Left hindlimb (tissue), 1 donor: ENCODE results near the gene PRDM16.

ENCODE experiments used
- DNase-seq: peaks from one replicate; pipeline ENCODE4 v3.0.0-alpha.2; 2018

PRDM16 gene

DNA sequence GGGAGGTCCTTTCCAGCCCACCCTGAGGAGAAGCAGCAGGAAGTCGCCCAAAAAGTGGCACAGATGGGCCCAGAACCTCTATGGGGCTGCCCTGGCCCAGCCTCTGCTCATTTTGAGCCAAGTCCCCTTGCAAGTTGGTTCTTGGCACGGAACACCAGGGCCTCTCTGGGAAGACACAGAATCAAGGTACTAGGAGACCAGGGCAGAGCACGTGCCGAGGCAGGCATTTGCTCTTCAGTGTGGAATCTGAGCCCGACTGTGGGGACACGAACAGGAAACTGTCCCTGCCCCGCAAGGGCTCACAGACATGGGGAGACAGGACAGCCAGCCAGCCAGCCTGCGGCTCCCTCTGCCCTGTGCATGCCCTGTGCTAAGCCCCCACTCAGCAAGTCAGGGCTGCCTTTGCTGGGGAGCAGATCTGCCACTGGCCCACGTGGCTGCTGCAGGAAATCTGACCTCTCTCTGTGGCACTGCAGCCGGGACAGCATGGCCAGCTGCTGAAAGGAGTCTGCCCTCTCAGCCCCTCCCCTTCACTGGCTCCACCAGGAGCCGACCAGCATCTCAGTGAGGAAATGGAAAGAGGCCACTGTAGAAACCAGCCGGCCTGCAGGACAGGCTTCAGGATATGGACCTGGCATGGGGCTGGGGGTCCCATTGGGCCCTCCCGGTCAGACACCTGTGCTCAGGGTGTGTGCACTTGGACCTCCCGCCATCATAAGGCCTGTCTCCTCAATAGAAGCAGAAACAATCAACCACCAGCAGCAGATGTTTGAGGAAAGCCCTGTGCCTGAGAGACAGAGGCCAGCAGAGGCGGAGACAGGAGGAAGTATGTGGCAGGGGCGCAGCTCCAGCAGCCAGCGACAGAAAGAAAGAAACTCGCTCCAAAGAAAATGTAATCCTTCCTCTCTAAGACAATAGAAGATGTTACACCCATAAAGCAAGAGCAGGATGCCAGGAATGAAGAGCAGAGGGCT, 389.2 kb downstream of the PRDM16 start:
- peak; percentile 56 for DNase-seq

DNA sequence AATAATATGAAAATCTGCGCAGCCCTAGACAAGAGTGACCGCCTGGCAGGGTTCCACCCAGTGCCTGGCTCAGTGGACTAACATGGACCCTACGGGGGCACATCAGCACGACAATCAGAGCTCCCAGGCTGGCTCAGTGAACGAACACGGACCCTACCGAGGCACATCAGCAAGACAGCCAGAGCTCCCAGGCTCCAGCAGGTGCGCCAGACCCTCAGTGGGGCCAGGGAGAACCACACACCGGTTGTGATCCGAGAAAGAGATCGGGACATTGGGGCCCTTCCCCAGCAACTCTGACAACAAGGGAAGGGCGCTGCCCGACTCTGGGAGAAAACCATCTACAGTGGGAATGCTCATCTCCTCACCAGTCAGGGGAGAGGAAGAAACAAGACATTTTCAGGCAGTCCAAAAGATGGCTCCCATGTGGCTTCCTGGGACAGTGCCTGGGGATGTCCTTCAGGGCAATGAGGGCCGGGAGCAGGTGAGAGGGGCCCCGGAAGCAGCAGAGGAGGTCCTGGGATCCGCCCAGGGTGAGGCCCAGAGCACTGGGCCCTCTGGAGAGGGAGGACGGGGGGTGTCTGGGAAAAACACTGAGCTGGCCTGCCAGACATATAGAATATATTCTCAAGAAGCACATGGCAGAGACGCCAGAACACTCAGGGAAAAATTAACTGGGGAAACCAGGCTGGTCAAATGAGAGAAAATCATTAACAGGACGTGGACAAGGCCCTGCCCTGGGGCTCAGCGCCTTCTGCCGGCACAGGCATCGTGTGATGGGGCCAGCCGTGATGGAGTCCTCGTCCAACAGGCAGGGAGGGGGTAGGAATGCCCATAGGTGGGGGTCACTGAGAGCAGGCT, 390.3 kb downstream of the PRDM16 start:
- DNase-seq: peak; percentile 18

DNA sequence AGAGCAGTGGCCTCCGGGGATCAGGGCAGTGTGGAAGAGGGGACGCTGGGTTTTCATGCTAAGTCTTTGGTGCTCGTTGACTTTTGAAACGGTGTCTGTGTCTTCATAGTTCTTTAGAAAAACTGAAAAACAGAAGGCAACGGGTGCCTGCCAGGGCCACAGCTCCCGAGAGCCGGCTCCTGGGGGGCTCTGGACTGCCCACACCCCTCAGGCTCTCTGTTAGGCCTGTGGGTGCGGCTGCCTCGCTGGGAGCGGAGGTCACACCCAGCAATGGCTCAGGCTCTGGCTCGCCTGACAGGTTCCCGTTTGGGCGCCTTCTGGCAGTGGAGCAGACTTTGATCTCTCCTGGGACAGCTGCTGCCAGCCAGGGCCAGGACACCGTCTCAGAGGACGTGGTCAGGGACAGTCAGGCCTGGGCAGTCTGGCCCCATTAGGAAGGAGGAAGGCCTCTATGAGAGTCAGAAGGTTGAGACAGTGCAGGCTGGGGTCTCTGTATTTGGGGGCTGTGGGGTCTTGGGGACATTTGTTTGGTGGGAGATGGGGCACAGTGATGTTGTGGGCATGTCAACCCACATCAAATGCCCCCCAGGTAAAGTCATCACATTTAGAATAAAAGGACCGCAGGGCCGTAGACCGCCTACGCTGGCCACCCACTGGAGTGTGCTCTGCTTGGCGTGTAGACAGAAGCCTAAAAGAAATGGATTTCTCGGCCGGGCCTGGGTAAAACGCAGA, 391.1 kb downstream of the PRDM16 start:
- peak; percentile 25 for DNase-seq

DNA sequence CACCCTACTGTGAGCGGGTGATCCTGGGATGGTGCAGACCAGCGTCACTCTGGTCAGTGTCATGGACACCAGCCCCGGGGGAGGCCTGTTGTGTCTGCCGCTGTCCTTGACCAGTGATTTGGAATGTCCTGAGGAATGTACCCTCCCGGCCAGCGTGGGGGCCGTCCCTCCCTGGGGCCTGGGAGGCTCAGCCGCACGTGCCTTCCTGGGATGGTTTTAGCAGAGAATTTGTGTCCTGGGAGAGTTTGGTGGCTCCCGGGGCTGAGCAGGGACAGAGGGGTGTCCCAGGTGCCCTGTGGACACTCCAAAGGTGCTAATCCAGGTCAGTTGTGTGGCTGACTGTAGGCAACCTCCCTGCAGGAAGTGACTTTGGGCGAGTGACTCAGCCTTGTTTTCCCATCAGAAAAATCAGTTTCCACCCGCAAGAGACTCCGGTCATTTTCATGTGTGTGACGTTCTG, 391.7 kb downstream of the PRDM16 start:
- peak; percentile 47 for DNase-seq

DNA sequence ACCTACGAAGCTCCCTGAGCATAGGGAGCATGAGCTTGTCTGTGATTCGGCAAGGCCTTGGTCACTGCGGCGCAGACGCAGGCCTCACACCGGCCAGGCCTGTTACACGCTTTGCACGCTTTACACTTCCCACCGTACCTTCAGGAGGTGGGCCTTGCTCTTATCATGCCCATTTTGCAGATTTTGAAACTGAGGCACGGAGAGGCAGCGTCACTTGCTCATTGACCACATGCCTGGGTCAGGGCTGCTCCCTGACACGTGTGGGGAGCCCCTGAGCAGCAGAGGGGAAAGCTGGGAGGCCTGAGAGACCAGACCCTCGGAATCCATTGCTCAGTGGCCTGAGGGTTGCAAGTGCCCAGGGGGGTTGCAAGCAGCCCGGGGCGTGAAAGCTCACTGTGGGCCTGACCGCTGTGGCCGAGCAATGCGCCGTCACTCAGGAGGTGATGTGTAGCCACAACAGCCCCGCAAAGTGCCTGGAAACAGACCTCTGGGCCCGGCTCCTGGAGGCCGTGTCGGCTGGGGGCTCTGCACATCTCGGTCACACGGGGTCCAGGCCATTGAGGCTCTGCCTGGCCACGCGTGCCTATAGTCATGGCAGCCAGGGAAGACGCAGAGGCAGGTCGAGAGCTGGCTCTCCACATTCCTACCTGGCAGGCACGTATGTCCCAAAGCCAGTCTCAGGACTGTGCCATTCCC, 392.4 kb downstream of the PRDM16 start:
- peak; percentile 13 for DNase-seq

DNA sequence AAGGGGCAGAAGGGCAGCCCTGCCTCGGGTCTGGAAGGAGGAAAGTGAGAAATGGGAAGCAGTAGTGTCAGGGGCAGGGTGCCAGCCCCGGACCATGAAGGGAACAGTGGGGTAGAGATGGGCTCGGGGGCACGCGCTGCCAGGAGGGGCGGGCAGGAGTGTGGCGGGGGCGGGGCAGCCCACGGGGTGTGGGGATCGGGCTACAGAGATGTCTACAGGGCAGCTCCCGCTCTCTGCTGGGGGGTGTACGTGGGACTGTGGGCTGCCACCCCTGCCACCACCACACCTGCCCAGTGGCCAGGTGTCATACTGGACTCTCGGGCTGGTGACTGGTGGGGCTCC, 392.9 kb downstream of the PRDM16 start:
- peak; percentile 34 for DNase-seq

DNA sequence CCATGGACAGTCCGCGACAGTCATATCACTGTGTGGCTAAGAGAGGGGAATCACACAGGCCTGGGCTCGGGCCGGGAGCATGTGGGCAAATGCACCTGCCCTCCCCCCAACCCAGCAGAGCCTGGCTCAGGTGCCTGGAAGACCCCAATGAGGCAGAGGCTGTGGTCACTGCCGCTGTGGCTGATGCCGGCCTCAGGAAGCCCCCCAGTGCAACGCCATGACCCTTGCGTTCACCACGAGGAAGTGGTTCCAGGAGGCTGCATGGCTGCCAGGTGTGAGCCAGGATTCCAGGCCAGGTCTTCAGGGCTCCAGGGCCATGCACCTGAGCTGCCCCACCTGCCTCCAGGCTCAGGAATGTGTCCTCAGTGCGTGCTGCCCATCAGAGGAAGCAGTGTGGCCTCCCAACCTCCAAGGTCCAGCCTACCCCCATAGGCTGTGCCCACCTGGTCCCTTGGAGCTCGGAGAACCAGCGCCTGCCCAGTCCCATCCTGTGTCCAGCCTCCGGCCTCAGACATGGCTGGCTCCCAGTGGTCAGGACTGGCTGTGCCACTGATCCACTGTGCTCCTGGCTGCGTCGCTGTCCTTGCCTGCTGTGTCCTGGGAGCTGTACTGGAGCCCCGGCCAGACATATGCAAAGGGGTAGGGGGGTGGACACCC, 393.5 kb downstream of the PRDM16 start:
- DNase-seq: peak; percentile 18

DNA sequence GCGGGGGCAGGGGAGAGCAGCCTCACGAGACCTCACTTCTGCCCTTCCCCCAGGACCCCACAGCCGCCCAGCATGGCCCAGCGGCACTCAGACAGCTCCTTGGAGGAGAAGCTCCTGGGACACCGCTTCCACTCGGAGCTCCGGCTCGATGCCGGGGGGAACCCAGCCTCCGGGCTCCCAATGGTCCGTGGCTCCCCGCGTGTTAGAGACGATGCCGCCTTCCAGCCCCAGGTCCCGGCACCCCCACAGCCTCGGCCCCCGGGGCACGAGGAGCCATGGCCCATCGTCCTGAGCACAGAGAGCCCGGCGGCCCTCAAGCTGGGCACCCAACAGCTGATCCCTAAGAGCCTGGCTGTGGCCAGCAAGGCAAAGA, 394.0 kb downstream of the PRDM16 start:
- DNase-seq: no peak

DNA sequence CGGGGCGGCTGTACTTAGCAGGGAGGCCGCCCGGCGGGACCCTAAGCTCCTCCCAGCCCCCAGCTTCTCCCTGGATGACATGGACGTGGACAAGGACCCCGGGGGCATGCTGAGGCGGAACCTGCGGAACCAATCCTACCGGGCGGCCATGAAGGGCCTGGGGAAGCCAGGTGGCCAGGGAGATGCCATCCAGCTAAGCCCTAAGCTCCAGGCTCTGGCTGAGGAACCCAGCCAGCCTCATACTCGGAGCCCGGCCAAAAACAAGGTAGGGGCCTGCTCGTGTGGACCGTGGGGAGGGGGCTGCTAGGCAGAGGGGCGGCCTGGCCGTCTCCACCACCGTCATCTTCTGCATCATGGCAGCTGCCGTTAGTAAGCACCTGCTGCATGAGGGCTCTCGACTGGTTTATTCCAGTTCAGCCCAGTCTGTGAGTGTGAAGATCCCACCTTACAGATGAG, 394.4 kb downstream of the PRDM16 start:
- DNase-seq: peak; percentile 21

DNA sequence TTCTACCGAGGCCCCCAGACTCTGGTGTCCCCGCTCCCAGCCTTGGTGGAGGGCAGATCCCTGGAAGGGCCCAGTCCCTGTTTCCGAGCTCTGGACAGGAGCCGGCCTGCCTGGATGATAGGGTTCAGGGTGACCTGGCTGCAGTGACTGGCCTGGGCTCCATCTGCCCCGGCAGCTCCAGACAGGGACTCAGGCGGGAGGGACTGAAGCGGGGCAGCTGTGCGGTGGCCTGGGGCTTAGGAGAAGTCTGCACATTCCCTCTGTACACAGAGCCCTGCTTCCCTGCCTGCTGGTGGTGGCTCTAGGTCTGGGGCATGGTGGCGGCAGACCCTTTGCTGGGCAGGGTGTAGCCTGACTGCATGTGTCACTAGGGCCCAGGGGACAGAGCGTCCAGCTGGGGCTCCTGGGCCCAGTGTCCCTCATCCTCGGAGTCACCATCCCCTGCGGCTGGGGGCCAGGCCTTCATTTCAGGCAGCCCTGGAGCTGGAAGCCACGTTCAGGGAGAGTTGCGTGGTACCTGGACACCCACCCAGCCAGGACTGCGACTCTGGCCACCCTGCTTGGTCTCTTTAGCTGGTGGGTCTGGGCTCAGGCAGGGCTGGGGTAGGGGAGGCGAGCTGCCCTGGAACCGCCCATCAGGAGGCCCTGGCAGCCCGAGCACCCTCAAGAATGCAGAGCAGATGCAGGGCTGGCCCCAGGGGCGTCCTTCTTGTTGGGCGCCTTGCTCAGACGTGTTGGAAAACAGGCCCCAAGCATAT, 395.1 kb downstream of the PRDM16 start:
- peak; percentile 12 for DNase-seq

DNA sequence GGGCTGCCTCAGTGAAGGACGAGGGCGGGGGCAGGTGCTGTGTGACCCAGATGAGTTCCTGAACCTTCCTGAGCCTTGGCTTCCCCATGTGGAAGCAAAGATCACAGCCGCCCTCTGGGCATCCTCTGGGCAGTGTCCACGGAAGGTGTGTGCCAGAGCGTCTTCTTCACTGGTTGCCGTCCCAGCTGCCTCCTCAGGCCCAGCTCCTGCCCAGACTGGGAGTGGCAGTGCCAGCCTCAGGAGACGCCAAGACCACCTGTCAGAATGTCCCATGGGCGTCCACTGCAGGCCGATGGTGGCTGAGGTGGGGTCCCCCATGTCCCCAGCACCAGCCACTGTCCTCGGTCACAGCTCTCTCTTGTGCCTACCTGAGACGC, 395.6 kb downstream of the PRDM16 start:
- DNase-seq: no peak

DNA sequence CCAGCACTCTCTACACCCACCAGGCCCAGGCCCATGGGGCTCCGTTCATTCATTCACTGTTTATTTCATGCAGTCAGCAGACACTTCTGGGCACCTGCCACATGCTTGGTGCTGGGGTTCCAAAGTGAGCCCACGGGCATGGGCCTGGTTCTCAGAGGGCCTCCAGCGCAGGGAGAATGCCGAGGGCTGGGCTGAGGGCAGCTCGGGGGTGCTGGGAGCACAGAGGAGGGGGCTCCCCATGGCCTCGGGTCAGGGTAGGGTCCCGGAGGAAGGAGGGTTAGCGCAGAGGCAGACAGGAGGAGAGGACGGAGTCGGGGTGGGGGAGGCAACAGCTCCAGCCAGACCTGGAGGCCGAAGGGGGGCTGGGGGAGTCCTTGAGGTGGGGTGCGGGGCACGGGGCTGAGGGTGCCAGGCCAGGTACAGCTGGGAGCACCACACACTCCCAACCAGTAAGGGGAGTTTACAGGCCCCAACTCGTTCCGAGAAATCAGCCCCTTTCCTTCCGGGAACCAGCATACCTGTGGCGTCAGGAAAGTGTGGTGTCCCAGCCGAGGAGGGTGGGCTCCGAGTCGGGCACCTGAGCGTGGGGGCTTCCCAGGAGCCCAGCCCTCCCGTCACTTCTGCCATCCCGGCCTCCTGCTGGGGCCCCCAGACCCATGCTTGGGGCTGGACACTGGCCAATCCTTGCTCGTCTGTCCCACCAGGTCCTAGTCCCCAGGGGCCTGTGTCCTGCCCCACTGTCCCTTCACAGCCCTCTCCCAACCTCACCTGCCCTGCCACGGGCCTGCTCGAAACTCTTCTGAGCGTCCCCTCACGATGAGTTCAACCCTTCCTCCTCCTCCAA, 396.3 kb downstream of the PRDM16 start:
- peak; percentile 17 for DNase-seq

DNA sequence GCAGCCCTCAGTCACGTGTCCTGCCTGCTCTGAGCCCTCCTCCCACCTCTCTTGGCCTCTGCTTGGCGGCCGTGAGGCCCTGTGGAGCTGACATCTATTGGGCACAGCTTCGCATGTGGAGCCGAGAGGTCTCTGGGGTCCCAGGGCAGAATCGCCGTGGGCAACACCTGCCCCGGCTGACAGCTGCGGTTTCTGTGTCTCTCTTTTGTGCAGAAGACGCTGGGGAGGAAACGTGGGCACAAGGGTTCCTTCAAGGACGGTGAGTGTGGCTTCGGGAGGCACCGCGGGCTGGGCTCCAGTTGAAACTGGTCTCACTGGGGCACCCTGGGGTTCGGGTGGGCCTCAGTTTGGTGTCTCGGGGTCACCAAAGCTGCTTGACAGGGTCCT, 396.9 kb downstream of the PRDM16 start:
- peak; percentile 13 for DNase-seq

DNA sequence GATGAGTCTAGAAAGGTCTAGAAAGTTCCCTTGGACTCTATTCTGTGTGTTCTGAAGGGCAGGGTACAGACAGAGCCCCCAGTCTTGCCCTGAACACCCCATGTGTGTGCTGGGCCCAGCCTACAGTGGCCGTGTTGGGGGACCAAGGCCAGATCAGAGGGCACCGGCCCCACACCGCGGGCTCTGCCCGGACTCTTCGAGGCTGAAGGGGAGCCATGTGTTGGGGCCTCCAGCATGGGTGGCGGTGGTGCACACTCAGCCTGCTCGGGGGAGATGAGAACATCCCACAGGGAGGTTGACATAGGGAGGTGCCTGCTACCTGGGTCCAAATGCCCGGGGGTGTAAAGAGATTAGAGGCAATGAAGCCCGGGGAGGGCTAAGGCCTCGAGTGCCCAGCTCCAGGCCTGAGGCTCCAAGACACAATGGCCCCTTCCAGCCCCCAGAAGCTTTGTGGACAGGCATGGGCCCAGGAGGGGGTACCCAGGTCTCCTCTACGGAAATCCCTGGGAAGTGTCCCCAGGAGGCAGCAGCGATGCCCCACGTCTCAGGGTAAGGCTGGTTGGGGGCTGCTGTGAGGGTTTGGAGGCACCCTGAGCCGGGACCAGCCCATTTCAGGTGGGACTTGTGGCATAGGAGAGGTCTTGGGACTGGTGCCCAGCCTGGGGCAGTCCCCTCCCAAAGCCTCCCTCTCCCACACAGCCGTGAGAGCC, 397.5 kb downstream of the PRDM16 start:
- peak; percentile 9 for DNase-seq

DNA sequence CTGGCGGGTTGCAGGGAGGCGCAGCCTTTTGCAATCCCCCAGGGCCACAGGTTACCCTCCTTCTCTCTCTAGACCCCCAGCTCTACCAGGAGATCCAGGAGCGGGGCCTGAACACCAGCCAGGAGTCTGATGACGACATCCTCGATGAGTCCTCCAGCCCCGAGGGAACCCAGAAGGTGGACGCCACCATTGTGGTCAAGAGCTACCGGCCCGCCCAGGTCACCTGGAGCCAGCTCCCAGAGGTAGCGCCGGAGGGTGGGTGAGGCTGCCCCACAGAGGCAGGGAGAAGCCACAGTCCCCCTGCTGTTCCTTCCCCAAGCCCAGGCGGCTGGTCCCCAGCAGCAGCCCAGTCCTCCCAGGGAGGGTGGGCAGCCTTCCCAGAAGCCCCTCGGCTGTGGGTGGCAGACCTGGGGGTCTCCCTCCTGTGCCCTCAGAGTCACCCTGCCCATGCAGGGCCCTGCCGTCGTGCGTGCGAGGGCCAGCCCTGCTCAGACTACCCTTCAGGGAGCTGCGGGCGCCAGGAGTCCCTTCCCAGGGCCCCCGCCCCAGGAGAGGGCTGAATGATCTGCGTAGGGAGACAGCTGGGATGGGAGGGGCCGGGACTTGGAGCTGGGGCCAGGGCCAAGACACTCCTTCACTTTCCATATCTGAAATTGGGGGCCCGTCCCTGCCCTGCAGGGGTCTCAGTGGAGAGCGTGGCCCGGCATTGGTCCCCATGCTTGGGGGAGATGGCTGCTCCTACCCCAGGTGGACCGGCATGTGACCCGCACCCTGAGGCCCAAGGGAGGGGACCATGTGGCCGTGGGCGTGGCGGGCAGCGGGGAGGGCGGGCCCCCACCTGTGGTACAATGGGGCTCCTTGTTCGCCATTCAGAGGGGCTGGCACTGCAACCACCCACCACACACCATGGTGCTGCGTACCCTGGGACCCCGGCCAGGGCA, 398.4 kb downstream of the PRDM16 start:
- DNase-seq: peak; percentile 37

DNA sequence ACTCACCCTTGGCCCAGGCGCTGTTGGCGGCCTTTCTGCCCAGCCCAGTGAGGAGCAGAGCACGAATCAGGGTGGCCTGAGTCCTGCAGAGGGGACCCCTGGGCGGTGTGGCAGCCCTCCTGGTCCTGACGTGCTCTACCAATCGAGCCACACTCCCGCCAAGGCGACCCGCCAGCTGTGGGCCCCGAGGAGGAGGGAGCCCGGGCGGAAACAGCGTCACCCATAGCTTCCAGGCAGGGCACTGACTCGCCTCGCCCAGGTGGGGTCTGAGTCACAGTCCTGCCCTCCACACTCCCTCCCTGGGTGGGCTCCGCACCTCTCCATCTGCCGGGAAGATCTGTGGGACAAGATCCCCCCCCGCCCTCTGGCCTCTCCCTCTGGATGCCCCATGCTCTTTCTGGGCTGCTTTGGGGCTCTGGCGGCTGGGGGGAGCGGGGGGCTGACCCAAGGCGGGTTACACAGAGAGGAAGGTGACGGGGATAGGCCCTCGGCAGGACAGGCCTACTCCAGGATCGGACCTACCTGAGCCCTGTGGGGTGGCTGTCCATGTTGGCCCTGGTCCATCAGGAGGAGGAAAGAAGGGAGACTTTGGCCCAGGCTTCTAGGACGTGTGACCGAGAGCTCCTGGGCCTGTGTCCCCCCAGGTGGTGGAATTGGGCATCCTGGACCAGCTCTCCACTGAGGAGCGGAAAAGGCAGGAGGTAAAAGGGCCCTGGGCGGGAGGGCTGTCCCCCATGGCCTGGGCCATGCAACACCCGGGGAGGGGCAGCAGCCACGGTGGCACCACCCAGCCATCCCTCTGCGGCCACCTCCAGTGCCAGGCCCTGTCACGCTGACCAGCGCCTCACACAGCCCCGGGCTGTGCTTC, 399.5 kb downstream of the PRDM16 start:
- peak; percentile 29 for DNase-seq
